22Rv1 (cell line): ENCODE measurements around the gene NUAK1.

Experiments used
- H3K27ac ChIP-seq: fragments of 450-650 bp; 2 replicates; pipeline ENCODE4 v1.5.1; 2017
- ZFX ChIP-seq: fragments of 450-650 bp; IDR thresholded peaks from 2 replicates; pipeline ENCODE4 v1.6.1; 2017; ENCODE audit warnings: antibody characterized with exemption, borderline replicate concordance
- TF ChIP-seq, protein P1 (sequence below): fragments of 450-650 bp; IDR thresholded peaks from 2 replicates; pipeline ENCODE4 v1.5.1; 2017; ENCODE audit warnings: mild to moderate bottlenecking

The NUAK1 gene

DNA sequence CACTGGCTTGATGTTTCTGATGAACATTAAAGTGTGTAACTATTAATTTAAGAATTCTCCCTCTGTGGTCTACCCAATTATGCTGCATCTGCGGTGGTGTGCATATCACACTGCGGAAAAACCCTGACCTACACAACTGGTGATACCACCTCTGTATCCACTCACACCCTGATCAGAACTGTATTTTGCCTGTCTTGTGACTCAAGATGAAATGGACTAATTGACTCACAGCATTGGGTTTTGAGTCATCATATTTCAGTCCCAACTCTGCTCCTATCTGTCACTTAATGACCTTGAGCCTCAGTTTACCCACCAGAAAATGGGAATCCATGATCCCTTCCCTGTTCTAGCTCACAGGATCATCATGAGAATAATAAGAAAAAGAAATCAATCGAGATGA lies 65.6 kb downstream of the NUAK1 start:
- TF ChIP-seq, protein P1, sequence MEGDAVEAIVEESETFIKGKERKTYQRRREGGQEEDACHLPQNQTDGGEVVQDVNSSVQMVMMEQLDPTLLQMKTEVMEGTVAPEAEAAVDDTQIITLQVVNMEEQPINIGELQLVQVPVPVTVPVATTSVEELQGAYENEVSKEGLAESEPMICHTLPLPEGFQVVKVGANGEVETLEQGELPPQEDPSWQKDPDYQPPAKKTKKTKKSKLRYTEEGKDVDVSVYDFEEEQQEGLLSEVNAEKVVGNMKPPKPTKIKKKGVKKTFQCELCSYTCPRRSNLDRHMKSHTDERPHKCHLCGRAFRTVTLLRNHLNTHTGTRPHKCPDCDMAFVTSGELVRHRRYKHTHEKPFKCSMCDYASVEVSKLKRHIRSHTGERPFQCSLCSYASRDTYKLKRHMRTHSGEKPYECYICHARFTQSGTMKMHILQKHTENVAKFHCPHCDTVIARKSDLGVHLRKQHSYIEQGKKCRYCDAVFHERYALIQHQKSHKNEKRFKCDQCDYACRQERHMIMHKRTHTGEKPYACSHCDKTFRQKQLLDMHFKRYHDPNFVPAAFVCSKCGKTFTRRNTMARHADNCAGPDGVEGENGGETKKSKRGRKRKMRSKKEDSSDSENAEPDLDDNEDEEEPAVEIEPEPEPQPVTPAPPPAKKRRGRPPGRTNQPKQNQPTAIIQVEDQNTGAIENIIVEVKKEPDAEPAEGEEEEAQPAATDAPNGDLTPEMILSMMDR = no peak
- no peak for TF ChIP-seq ZFX
- H3K27ac ChIP-seq = no peak overlapping the region

DNA sequence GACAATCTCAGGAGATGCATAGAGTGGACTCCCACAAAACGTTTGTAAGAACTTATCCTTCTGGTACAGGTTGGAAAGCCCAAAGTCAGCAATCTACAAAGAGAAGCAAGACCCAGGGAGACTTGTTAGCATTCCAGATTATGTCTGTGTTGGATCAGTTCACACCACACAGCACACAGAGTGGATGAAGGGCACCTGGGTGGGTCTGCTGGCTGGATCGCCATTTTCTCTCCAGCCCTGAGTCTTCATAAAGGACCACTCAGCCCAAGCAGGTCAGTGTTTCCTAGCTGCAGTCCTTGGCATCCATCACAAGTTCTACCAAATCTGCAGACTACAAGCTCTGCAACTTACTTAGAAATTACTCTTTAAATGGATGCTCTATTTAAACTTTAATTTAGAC lies 66.0 kb downstream of the NUAK1 start:
- no peak overlapping the region for H3K27ac ChIP-seq
- TF ChIP-seq ZFX = no peak
- TF ChIP-seq, protein P1 = no peak

DNA sequence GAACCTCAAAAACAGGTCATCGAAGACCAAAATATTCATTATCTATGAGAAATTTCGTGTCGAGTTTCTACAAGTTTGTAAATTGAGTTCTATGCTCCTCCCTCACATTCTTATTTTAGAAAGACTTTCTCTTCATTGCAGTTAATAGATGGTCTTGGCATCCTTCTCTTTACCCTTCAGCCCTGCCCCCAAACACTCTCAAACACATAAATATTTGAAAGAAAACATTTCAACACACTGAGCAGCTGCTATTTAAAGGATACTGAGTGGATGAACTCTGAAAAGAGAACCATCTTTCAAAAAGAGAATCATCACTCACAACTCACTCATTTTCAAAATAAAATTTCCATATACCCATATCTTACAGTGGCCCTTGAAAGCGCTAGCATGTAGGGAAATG lies 67.1 kb downstream of the NUAK1 start:
- TF ChIP-seq ZFX = no peak
- TF ChIP-seq, protein P1 = no peak
- no peak overlapping the region for H3K27ac ChIP-seq

DNA sequence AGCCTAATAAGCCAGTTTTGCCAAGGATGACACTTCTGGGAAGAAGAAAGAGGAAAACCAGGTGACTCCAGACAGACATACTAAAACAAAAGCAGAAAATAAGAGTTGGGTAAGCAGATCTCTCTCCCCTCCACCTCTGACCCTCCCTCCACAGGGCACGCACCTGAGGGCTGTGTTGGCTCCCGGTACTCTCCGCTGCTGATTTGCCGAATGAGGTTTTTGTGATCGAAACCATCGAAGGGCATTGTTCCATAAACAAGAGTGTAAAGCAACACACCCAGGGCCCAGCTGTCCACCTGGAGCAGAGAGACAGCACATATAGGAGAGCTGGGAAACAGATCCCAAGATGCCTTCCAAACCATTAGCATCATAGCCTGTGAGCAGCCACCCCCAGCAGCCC lies 68.1 kb downstream of the NUAK1 start:
- TF ChIP-seq, protein P1 = no peak
- no peak for TF ChIP-seq ZFX
- H3K27ac ChIP-seq = no peak overlapping the region

DNA sequence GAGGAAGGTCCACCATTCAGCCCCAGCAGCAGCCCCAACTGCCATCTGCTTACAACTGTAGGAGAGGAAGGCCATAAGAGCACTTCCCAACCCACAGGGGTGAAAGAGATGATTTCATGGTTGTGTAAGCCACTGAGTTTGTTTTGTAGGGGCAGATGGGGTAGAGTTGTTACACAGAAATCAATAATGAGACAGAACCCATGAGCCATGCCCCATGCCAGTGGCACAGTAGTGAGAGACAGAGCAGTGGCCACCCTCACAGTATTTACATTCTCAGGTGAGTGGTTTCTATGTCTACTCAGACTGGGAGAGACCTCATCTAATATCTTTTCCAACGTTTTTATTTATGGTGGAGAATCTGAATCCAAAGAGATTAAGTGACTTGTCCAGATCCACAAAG lies 68.6 kb downstream of the NUAK1 start:
- no peak overlapping the region for H3K27ac ChIP-seq
- TF ChIP-seq, protein P1 = no peak
- no peak for TF ChIP-seq ZFX

DNA sequence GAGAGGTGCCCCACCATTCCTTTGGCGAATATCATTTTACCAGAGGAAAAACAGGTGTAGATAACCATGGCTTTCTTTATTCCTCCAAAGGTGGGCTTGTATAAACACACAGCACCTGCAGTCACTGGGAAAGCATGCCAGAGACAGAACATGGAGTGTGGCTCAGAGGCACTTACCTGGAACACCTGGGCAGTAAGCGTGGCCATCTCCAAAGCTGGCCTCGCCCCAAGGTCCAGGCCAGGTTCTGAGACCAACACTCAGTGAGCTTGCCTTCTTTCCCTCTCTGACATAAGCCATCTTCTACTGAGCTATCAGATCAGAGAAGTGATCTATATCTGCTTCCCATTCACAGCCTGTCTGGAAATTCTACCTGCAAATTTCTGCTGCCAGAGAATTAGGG lies 70.5 kb downstream of the NUAK1 start:
- no peak overlapping the region for H3K27ac ChIP-seq
- no peak for TF ChIP-seq ZFX
- TF ChIP-seq, protein P1 = no peak

DNA sequence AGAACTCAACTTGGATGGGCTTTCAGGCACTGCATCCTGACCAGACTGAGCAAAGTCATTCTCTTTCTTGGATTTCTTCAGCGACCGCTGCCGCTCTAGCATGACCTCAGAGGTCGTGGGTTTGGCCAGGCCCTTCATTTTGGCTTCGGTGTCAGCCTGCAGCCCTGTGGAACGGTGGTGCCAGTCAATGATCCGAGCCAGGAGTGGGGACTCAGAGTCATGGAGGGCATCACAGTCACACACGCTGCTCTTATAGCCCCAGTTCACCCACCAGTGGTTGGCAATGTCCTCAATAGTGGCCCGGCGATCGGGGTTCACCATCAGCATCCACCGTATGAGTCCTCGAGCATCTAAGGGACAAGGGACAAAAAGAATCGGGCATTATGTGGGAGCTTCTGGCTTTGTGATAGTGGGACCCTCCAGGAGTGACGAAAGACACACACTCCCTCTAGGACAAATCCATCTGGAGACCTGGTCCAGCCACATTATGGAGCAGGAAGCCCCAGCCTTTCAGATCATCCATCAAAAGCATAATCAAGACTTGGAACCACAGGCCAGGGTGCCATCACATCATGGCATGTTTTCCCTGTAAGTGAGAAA lies 71.0 kb downstream of the NUAK1 start:
- TF ChIP-seq, protein P1 = no peak
- no peak for TF ChIP-seq ZFX
- H3K27ac ChIP-seq = no peak overlapping the region
